Mucosa of rectum (tissue), 2 donors: Measurements from ENCODE around the gene COX4I1.

ENCODE experiments used
- H3K27ac ChIP-seq, 2 donors: one replicate each; pipeline ENCODE4 v1.7.0; 2013; ENCODE audit warnings: inconsistent platforms in 2 of 2, low read depth in 2 of 2, low read length in 2 of 2
- H3K27me3 ChIP-seq, 2 donors: one replicate each; pipeline ENCODE4 v1.7.0; 2013; ENCODE audit warnings: low read length in 2 of 2; ENCODE audit not compliant: control insufficient read depth in 2 of 2, insufficient read depth in 2 of 2
- H3K36me3 ChIP-seq, 2 donors: one replicate each; pipeline ENCODE4 v1.7.0; 2013; ENCODE audit warnings: low read length in 2 of 2; ENCODE audit not compliant: control insufficient read depth in 2 of 2, insufficient read depth in 2 of 2
- H3K4me1 ChIP-seq, 2 donors: one replicate each; pipeline ENCODE4 v1.7.0; 2013; ENCODE audit warnings: low read length in 2 of 2, mild to moderate bottlenecking in 1 of 2; ENCODE audit not compliant: control insufficient read depth in 2 of 2, insufficient read depth in 2 of 2
- H3K4me3 ChIP-seq, 2 donors: one replicate each; pipeline ENCODE4 v1.7.0; 2013; ENCODE audit warnings: low read length in 2 of 2
- H3K9ac ChIP-seq, 2 donors: one replicate each; pipeline ENCODE4 v1.7.0; 2013; ENCODE audit warnings: low read length in 2 of 2, low read depth in 1 of 2, mild to moderate bottlenecking in 1 of 2
- H3K9me3 ChIP-seq, 2 donors: one replicate each; pipeline ENCODE4 v1.7.0; 2013; ENCODE audit warnings: low read length in 2 of 2; ENCODE audit not compliant: control insufficient read depth in 2 of 2
- donor health status: healthy.
- donor health status: Normal muscosa, but diverticular disease.

The COX4I1 gene

DNA sequence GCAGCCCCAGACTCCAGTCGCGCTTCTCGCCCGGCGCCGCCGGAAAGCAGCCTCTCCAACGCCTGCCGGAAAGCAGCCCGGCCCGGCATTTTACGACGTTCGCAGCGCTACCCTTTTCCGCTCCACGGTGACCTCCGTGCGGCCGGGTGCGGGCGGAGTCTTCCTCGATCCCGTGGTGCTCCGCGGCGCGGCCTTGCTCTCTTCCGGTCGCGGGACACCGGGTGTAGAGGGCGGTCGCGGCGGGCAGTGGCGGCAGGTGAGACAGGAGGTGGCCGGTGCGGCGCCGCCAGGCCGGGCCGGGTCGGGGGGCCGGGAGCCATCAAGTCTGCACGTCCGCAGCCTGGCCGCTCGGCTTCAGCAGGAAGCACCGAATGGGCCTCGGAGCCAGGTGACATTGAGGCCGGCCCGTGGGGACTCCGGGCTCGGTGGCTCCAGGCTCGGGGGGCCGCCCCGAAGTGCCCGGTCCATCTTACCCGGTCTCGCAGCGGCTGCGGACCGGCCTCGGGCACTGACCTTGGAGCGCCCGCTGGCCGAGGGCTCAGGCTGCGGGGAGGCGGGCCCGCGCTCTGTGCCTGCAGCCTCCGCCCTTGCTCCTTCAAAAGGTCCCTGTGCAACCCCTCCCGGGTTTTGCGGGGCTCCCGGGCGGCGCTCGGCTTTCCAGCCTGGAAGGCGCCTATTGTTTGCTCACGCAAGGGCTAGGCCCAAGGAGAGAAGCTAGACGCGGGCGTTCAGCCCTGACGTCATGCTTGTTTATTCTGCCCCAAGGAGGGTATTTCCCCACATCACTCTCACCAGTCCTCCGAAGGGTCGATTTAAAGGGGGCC, at the start of gene COX4I1, which contains the start of gene EMC8:
TSS of gene COX4I1 (plus strand) at position 199 of the 824 bp plus-strand sequence. CDS start 1,511 bp downstream, outside the sequence.
TSS of gene EMC8 (minus strand) at position 48 of the 824 bp plus-strand sequence. CDS start 249 bp downstream, outside the sequence.
- peak within 1 kb of the TSS; percentile 88 to 93 for H3K27ac ChIP-seq
- H3K36me3 ChIP-seq: peaks cover 40 to 48% of the 10 kb centered on the region in 2 donors
- H3K4me1 ChIP-seq: peaks cover 14 to 22% of the 10 kb centered on the region in 2 donors

DNA sequence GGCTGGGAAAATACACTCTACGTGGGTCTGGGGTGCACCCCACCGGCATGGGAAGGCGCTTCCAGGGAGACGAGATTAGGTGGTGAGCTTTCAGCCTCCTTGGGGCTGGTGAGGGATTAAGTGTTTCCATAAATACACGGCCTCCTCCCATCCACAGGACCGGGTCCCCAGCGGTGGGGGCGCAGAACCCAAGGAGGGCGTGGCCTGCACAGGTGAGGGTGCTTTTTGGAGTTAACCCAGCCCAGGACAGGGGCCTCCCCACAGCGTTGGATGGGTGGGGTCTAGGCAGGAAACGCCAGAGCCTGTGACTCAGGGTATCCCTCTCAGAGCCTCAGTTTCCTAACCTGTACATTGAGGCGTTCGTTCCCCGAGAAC, 49.7 kb upstream of the COX4I1 start:
- H3K4me1 ChIP-seq: peaks cover 17 to 36% of the 10 kb centered on the region in 2 donors
- peak overlapping the region in 1 of 2 donors; percentile 9 for H3K27ac ChIP-seq
- peaks cover 14 to 38% of the 10 kb centered on the region in 2 donors for H3K27me3 ChIP-seq
- no peaks in the 10 kb centered on the region for H3K36me3 ChIP-seq
- peak overlapping the region in 1 of 2 donors; percentile 20 for H3K9ac ChIP-seq
- H3K9me3 ChIP-seq: no peaks in the 10 kb centered on the region
- peak overlapping the region; percentile 37 to 66 for H3K4me3 ChIP-seq

More for the DNA sequence above, at the start of gene COX4I1, which contains the start of gene EMC8:
- H3K27me3 ChIP-seq: no peaks in the 10 kb centered on the region
- H3K4me3 ChIP-seq: peak within 1 kb of the TSS; percentile 90 to 92
- peak within 1 kb of the TSS; percentile 93 to 98 for H3K9ac ChIP-seq
- H3K9me3 ChIP-seq: no peaks in the 10 kb centered on the region

DNA sequence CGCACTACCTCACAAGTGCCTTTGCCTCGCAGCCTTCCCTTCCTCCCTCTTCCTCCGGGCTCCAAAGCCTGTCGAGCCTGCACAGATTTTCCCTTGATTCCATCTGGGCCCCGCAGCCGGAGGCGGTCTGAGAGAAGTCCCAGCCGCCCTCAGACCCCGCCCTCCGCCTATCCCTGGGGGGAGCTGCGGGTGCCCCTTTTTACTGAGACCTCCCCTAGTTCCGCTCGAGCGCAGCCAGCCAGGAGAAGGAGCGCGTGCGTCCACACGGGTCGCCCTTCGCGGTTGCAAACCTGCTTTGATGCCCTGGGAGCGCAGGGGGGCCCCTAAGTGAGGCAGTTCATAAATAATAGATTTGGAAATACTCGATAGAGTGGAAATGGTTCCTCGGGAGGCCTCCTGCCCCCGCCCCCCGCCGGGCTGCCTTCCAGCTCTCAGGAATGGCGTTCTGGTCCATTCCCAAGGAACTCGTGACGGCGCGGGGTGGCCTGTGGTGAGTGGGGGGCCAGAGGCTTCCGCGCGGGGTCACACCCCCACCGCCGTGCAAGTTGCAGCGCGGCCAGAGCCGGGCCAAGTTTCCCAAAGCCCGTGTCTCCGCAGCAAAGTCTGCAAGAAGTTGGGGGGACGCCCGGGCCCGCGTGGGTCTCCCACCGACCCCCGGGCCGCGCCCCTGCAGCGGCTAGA, 49.2 kb upstream of the COX4I1 start:
- Histone ChIP-seq H3K4me1 (peaks cover 18 to 36% of the 10 kb centered on the region in 2 donors), H3K36me3 (no peaks in the 10 kb centered on the region), H3K4me3 (peak overlapping the region; percentile 37 to 66), H3K27me3 (peaks cover 14 to 38% of the 10 kb centered on the region in 2 donors), H3K9ac (peak overlapping the region in 1 of 2 donors; percentile 20), H3K27ac (peak overlapping the region in 1 of 2 donors; percentile 9), H3K9me3 (no peaks in the 10 kb centered on the region)

DNA sequence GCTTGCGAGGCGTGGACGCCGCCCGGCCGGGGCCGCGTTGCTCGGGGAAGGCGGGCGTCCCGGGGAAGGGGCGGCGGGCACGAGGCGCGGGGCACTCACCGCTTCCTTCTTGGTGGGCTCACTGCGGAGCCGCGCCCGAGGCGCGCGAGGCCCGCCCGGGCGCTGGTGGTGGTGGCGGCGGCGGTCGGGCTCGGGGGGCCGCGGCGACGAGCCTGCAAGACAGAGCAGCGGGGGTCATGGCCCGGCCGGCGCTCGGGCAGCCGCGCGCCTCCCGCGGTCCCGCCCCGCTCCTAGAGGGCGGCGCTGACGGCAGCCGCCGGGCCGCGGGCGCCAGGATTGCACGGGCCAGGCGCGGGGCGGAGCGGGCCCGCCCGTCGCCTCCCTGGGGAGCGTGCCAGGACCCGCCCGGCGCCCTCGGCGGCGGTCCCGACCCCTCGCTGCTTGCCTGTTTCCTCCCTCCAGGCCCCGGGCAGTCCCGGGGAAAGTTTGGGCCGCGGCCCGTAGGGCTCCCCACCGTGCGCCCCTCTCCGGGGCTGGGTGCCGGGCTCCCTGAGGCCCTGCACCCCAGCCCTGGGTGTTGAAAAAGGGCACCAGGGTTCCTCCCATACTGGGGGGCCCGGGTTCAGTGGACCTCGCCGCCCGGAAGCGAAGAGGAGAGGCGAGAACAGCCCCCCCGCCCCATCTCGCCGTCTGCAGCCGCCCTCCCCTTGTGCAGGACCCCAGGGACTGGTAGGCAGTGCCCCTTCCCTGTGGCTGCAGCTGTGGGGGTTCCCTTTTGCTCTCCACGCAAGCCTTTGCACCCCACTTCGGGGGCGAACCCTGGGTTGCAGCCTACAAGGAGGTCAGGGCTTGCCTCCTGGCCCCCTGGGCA, 48.4 kb upstream of the COX4I1 start, which contains the start of gene C16orf74:
TSS of gene C16orf74 (minus strand) at position 270 of the 871 bp plus-strand sequence. CDS start 15,879 bp downstream, outside the sequence.
- Histone ChIP-seq H3K27ac (peak within 1 kb of the TSS in 1 of 2 donors; percentile 32), H3K27me3 (peaks cover 14 to 38% of the 10 kb centered on the region in 2 donors), H3K4me1 (peaks cover 18 to 36% of the 10 kb centered on the region in 2 donors)

DNA sequence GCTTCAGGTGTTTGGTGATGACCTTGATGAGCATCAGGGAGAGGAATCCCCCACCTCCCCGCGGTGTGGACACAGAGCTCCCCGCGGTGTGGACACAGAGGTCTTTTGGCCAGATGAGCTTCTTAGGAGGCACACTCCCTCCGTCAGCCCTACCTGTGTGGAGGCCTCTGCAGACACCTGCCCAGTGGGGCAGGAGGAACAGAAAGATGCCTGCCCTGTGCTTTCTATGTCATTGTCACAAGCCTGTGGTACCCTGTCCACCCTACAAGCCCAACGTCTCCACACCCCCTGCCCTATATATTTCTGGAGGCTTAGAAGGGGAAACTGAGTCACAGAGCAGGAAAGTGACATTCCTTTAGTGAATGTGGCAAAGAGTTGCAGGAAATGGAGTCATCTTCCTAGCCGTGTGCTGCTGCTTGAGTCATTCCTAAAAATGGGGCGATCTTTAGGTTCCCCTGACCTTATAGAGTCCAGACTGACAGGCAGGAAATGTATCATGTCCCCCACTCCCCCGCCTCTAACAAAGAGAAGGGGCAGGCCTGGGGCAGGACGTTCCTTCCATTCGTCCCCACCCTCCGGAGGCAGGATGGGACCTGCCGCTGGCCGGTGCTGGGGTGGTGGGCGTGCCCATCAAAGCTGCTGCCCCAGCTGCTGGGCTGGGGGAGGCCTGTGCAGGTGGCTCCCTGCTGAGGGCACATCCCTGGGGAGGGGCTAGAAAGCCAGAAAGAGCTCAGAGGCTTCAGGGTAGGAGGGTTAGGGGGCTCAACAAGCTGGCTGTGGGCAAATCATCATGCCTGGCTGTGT, 47.6 kb upstream of the COX4I1 start:
- Histone ChIP-seq H3K27me3 (peaks cover 14 to 38% of the 10 kb centered on the region in 2 donors), H3K9me3 (no peaks in the 10 kb centered on the region), H3K4me1 (peaks cover 18 to 36% of the 10 kb centered on the region in 2 donors), H3K4me3 (peak overlapping the region in 1 of 2 donors; percentile 13), H3K27ac (no peak overlapping the region), H3K9ac (no peak overlapping the region), H3K36me3 (no peaks in the 10 kb centered on the region)

More for the DNA sequence above, 48.4 kb upstream of the COX4I1 start, which contains the start of gene C16orf74:
- Histone ChIP-seq H3K9me3 (no peaks in the 10 kb centered on the region), H3K36me3 (no peaks in the 10 kb centered on the region), H3K4me3 (peak within 1 kb of the TSS; percentile 37 to 66), H3K9ac (peak within 1 kb of the TSS in 1 of 2 donors; percentile 24)

DNA sequence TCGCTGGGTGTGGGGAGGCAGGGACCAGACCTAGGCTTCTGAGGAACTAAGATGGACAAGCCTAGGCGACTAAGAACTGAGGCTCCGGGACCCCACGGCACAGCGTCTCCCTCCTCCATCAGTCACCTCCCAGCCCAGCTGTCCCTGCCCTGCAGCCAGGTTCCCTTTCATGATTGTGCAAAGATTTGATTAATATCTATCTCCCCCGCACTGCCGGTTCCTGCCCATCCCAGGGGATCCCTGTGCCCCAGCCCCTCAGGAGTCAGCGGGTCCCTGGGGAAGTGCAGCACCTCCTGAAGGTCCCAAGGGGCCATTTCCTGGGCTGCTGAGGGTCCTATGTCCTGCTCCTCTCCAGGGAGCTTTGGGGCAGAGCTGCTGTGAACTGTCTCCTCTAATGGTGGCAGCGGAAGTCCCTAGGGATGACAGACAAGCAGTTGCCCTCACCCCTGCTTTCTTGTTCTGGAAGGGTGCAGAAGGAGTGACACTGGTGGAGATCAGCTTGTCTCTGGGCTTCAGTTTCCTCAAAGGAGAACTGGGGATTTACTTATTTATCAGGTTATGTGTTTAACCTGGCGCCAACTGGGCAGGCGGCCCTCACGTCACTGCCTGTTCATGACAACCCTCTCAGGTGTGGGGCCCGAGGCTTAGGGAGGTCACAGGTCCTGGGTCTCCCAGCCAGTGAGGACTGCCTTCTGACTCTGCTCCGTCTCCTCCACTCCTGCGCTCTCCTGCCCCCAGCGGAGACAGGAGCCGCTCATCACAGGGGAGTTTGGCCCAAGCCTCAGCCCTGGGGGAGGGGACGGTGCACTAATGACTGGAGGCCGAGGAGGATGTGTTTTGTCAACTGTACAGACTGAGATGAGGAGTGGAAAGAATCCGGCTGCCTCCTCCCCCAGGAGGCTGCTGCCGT, 46.7 kb upstream of the COX4I1 start:
- no peak overlapping the region for H3K4me3 ChIP-seq
- no peaks in the 10 kb centered on the region for H3K36me3 ChIP-seq
- H3K9ac ChIP-seq: no peak overlapping the region
- no peaks in the 10 kb centered on the region for H3K9me3 ChIP-seq
- H3K27ac ChIP-seq: no peak overlapping the region
- peaks cover 18 to 36% of the 10 kb centered on the region in 2 donors for H3K4me1 ChIP-seq
- H3K27me3 ChIP-seq: peaks cover 14 to 38% of the 10 kb centered on the region in 2 donors

DNA sequence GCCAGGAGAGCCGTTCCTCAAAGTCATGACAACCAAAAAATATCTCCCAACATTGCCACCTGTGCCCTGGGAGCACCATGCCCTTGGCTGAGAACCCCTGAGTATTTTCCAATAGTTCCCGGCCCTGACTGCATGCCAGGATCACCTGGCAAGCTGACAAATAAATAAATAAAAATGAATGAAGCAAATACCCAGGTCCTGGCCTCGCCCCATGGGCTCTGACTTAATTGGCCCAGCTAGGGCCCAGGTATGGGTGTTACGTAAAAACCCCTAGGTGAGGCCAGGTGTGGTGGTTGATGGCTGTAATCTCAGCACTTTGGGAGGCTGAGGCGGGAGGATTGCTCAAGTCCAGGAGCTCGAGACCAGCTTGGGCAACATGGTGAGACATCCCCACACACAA, 45.9 kb upstream of the COX4I1 start:
- Histone ChIP-seq H3K9ac (no peak overlapping the region), H3K9me3 (no peaks in the 10 kb centered on the region), H3K36me3 (no peaks in the 10 kb centered on the region), H3K4me3 (no peak overlapping the region), H3K4me1 (peaks cover 18 to 36% of the 10 kb centered on the region in 2 donors), H3K27me3 (peaks cover 17 to 38% of the 10 kb centered on the region in 2 donors), H3K27ac (no peak overlapping the region)

DNA sequence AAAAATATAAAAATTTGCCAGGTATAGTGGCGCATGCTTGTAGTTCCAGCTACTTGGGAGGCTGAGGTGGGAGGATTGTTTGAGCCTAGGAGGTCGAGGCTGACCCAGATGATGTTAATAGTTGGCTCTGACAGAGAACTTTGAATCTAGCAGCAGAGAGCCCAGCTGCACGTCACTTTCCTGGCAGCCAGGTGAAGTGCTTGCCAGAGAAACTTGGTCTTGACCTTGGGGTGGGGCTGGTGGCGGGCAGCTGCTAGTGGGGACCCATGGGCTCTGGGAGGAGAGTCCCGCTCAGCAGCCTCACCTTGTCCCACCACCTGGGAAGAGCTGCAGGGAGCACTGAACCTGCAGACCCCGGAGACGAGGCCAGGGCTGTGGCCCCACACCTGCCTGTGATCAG, 45.5 kb upstream of the COX4I1 start:
- Histone ChIP-seq H3K36me3 (no peaks in the 10 kb centered on the region), H3K27ac (no peak overlapping the region), H3K4me1 (peaks cover 18 to 36% of the 10 kb centered on the region in 2 donors), H3K9me3 (no peaks in the 10 kb centered on the region), H3K9ac (no peak overlapping the region), H3K4me3 (no peak overlapping the region), H3K27me3 (peaks cover 17 to 38% of the 10 kb centered on the region in 2 donors)
